ENCODE measurements around the gene DCAKD. TPM values are rescaled to one million over a fixed set of nuclear protein-coding genes. Genes with fewer than 3 reads are reported as not detected.
"Not testable (repeated sequence)": the region's sequence is repeated elsewhere in the genome, so short reads cannot be mapped to it uniquely, and the experiment has no call there.

DCAKD gene
- total RNA-seq, 1 donor from 2014 or later = 5.0 TPM

DNA sequence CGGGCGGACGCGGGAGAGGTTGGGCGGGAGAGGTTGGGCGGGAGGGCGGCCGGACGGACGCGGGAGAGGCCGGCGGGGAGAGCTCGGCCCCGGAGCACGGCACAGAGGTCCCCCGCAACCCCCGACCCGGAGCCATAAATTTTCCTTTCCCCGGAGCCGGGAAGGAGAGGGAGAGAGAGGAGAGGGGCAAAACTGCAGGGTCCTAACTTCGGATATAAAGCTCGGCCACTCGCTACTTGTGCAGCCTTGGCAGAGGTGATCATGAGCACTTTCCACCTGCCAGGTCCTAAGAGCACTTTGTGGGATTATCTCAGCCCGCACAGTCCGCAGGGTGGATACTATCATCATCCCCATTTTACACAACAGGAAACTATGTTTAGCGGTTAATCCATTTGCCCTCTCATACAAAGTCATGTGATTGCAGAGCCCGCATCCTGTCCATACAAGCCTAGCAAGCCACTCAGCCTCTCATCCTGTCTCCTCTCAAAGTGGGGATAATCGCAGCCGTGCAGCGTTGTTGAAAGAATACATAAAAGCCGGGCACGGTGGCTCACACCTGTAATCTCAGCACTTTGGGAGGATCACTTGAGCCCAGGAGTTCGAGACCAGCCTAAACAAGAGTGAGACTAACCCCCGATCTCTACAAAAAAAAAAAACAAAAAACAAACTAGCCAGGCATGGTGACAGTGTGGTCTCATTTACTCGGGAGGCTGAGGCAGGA, 780 bp upstream of the DCAKD start:
- Histone ChIP-seq H3K4me3 (peak overlapping the region; percentile 55 to 63), H3K9me3 (no peaks in the 10 kb centered on the region), H3K4me1 (peaks cover 8 to 17% of the 10 kb centered on the region in 2 donors), H3K27ac (peak overlapping the region; percentile 72 to 85), H3K36me3 (no peaks in the 10 kb centered on the region), H3K27me3 (no peaks in the 10 kb centered on the region)
- TF ChIP-seq, protein P1, sequence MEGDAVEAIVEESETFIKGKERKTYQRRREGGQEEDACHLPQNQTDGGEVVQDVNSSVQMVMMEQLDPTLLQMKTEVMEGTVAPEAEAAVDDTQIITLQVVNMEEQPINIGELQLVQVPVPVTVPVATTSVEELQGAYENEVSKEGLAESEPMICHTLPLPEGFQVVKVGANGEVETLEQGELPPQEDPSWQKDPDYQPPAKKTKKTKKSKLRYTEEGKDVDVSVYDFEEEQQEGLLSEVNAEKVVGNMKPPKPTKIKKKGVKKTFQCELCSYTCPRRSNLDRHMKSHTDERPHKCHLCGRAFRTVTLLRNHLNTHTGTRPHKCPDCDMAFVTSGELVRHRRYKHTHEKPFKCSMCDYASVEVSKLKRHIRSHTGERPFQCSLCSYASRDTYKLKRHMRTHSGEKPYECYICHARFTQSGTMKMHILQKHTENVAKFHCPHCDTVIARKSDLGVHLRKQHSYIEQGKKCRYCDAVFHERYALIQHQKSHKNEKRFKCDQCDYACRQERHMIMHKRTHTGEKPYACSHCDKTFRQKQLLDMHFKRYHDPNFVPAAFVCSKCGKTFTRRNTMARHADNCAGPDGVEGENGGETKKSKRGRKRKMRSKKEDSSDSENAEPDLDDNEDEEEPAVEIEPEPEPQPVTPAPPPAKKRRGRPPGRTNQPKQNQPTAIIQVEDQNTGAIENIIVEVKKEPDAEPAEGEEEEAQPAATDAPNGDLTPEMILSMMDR (IDR thresholded peaks at IDR 0.05) = no peak
- intact Hi-C loops (cut with DNase I) = no loop called here
- DNase-seq (ENCODE audit: low spot score in 2 of 2) = peak in 1 of 2 donors; percentile 71

DNA sequence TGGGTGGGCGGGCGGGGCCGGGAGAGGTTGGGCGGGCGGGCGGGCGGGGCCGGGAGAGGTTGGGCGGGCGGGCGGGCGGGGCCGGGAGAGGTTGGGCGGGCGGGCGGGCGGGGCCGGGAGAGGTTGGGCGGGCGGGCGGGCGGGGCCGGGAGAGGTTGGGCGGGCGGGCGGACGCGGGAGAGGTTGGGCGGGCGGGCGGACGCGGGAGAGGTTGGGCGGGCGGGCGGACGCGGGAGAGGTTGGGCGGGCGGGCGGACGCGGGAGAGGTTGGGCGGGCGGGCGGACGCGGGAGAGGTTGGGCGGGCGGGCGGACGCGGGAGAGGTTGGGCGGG, 254 bp upstream of the DCAKD start:
- H3K36me3 ChIP-seq; H3K9me3 ChIP-seq; H3K27me3 ChIP-seq; DNase-seq (ENCODE audit: low spot score in 2 of 2): not testable (repeated sequence)
- peak overlapping the region; percentile 72 to 85 for H3K27ac ChIP-seq
- H3K4me1 ChIP-seq = peaks cover 8 to 17% of the 10 kb centered on the region in 2 donors
- H3K4me3 ChIP-seq = peak overlapping the region in 1 of 2 donors; percentile 63
- intact Hi-C loops (cut with DNase I) = loop anchor here (1.0 to 2.0 kb wide), 4 partner anchors 10 to 266 kb away; partner anchors contain the start of genes MAP3K14, NMT1 and PLCD3

DNA sequence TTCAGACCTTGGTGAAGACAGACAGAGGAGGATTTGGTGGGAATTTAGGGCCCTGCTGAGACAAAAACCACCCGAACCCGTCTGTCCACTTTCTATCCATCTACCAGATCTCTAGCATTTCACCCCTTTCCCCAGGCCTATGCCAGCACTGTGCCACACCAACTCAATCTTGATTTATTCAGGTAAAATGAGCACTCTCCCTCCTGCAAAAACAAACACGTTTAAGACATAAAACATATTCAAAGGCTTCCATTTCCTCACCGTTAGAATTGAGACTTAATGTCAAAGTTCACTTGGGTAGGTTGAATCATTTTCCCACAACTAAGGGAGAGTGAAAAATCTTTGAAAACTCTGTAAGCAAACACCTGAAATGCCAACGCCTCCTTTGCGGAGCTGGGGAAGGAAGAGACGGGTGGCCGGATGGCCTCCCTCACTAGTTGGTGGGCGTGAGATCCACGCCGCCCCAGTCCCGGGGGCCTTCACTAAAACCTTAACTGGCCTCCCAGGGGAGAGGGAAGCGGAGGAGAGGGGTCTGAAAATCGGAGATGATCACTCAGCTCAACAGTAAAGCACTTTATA, 862 bp downstream of the DCAKD start:
- Histone ChIP-seq H3K4me1 (peaks cover 8 to 18% of the 10 kb centered on the region in 2 donors), H3K36me3 (no peaks in the 10 kb centered on the region), H3K27ac (peak overlapping the region; percentile 92 to 94), H3K9me3 (no peaks in the 10 kb centered on the region), H3K4me3 (peak overlapping the region; percentile 61 to 67), H3K27me3 (no peaks in the 10 kb centered on the region)
- intact Hi-C loops (cut with DNase I) = loop anchor here (1.0 to 2.0 kb wide), 4 partner anchors 11 to 267 kb away; partner anchors contain the start of genes MAP3K14, NMT1 and PLCD3
- DNase-seq (ENCODE audit: low spot score in 2 of 2) = no peak
- TF ChIP-seq, protein P1 (IDR thresholded peaks at IDR 0.05) = no peak

DNA sequence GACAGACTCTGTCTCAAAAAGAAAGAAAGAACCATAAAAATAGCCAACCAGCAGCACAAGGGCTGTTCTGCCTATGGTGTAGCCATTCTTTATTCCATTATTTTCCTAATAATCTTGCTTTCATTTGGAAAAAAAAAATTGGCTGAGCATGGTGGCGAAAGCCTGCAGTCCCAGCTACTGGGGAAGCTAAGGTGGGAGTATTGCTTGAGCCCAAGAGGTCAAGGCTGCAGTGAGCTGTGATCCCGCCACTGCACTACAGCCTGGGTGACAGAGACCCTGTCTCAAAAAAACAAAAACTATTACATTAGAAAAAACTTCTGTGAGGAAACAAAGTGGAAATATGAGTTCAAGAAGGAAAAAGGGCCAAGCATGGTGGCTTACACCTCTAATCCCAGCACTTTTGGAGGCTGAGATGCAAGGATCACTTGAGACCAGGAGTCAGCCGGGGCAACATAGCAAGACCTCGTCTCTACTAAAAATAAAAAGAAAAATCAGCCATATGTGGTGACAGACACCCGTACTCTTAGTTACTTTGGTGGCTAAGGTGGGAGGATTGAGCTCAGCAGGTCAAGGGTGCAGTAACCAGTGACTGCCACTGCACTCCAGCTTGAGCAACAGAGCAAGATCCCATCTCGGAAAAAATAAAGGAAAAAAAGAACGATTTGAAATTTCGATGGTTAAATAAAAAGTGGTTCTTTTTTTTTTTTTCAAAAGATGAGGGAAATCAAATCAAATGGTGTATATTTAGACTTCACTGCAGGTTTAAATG, 2.5 kb downstream of the DCAKD start:
- TF ChIP-seq, protein P1 (IDR thresholded peaks at IDR 0.05) = no peak
- Histone ChIP-seq H3K27ac (no peak overlapping the region), H3K4me1 (peaks cover 12 to 22% of the 10 kb centered on the region in 2 donors), H3K27me3 (no peaks in the 10 kb centered on the region), H3K9me3 (no peaks in the 10 kb centered on the region), H3K36me3 (no peaks in the 10 kb centered on the region), H3K4me3 (no peak overlapping the region)
- intact Hi-C loops (cut with DNase I) = no loop called here
- DNase-seq (ENCODE audit: low spot score in 2 of 2) = no peak

DNA sequence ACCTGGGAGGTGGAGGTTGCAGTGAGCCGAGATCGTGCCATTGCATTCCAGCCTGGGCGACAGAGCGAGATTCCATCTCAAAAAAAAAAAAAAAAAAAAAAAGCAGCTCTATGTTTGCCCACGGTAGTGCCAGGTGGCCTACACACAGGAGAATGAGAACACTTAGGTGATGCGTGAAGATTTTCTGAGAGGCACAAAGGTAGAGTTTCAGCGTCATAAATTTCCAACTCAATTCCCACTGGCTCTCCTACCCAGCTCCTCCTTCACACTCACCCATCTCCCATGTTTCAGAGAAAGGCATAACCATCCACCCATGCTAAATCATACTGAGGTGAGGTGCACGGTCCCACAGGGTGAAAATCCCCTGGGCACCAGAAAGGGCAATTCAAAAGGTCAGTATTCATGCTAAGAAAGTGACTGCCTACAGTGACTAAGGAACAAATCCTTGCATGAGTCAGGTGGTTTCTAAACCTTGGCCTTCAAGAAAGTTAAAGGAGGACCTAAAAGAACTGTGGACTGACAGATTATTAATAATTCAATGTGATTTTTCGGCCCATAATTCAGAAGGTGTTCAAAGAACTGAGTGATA, 4.8 kb downstream of the DCAKD start:
- Histone ChIP-seq H3K27ac (no peak overlapping the region), H3K36me3 (no peaks in the 10 kb centered on the region), H3K27me3 (no peaks in the 10 kb centered on the region), H3K4me3 (no peak overlapping the region), H3K9me3 (no peaks in the 10 kb centered on the region), H3K4me1 (peaks cover 21 to 30% of the 10 kb centered on the region in 2 donors)
- TF ChIP-seq, protein P1 (IDR thresholded peaks at IDR 0.05) = no peak
- no peak for DNase-seq (ENCODE audit: low spot score in 2 of 2)
- intact Hi-C loops (cut with DNase I) = no loop called here

Data from ascending aorta (tissue), 2 donors.